GM21825 (cell line): ENCODE results near the gene NOS1AP.

Source experiments
- ATAC-seq: cut with Tn5 transposase; IDR thresholded peaks from one replicate; pipeline ENCODE4 v1.9.1; 2021; ENCODE audit warnings: mild to moderate bottlenecking, moderate library complexity; ENCODE audit not compliant: unreplicated experiment

Gene NOS1AP

DNA sequence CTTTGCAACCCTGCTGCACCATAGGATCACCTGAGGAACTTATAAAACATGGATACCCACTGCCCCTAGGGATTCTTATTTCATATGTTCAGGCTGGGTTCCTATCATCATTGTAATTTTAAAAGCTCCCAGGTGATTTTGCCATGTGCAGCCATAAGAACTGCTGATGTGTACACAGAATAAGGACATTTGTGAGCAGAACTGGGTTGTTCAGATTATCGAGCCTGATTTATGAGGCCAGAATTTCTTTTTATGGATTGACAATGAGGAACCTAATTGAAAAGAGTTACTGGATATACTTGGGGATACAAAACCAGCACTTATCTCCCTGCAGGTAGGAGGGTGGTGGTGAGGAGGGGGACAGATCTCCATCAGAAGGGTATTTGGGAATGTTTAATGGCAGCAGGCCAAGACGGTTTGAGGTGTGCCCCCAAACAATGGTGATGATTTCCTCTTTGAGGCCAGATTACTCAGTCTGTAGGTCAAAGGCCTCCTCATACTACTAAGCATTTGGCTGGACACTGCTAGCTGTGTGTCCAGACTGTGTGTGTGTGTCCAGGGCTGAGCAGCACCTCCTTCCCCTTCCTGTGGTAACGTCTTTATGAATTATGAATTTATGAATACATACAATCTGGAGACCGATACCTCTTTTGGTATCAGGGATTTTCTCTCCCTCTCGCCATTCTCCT, 18.9 kb downstream of the NOS1AP start:
- ATAC-seq = no peak

DNA sequence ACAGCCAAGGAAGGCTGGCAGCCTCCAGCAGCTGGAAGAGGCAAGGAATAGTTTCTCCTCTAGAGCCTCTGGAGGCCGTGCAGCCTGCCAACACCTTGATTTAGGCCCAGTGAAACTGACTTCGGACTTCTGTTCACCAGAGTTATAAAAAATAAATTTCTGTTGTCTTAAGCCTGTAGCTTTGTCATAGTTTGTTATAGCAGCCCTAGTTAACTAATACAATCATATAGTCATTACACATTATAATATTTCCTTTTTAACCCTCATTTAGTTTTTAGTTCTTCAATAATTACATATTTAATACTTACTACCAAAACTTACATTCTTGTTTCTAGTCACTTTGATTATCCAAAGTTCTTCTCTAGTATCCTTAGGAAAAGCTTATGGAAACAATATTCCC, 20.3 kb downstream of the NOS1AP start:
- ATAC-seq = no peak

DNA sequence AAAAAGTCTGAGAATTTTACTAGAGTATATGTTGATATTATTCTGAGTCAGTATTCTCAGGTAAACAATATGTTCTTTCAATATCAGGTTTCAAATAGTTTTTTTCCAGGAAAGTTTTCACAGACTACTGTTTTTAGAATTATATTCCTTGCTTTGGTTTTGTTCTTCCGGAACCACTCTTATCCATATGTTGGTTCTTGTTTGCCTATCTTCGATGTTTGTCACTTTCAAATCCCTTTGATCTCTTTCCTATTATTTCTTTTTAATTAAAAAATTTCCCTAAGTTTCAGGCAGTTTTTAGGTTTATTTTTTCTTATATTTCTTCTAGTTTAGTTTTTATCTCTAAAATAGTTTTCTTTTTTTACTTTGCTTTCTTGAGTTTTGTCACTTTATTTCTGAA, 20.9 kb downstream of the NOS1AP start:
- no peak for ATAC-seq

DNA sequence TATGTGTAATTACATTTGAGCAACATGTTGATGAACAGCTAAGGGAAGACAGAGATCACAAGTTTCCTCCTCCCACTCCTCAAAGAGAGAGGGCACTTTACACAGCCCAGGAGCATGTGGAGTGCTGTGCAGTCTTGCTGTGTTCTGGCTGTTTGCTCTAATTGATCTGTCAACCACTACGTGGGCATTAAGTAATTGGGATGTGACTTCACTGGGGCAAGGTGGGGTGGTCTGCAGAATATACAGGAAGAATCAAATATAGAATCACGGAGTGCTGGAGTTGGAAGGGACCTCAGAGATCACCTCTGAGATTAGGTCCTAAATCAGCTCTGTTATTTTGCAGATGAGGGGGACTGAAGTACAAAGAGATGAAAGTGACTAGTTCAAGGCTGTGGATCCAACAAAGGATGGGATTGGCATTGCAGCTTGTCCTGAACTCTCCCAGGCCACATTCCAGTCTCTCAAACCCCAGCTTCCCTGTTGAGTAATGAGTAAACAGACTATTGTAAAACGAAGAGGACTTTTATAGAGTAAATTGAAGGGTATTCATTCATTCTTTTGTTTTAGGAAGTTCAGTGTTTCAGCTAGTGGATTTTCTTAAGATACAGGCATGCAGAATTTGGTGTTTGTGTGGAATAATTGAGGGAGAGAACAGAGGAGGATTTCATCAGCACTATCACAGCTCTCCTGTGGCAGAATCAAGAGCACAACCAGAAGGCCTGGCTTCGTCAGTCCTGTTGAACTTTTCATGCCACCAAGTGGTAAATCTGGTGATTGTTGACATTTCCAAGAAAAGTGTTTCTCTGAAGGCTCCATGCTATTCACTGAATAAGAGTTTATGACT, 22.4 kb downstream of the NOS1AP start:
- no peak for ATAC-seq

DNA sequence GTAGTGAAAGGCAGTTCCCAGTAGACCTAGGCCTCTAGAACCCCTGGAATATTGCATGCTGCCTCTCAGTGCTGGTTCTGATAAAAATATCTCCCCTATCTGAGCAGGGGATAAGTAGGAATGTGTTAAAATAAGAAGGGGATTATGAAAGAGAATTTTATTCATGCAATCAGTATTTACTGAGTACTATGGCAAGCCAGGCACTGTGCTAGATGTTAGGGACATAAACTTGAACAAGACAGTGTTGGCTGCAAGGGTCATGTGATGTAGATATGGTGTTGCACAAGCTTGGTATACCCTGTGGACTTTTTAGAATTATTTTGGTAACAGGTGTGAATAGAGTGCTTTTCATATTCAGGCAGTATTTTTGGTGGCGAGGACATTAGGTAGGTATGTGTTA, 23.6 kb downstream of the NOS1AP start:
- ATAC-seq = no peak

DNA sequence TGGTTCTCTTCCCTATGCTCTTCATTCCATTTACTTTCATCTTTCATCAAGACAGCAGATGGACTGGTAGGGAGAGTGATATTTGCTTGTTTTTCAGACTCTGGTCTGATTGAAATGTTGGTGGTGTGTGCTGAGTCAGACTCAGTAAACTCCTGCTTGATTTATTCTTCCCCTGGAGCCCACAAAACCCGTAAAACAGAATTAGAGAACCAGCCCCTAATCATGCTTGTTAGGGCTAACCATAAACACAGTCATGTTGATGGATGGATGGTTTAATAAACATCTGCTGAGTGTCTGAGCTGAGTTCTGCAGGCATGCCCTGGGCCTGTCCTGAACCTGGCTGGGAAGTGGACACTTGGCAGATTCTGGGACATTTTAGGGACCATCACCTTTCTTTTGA, 24.8 kb downstream of the NOS1AP start:
- no peak for ATAC-seq

DNA sequence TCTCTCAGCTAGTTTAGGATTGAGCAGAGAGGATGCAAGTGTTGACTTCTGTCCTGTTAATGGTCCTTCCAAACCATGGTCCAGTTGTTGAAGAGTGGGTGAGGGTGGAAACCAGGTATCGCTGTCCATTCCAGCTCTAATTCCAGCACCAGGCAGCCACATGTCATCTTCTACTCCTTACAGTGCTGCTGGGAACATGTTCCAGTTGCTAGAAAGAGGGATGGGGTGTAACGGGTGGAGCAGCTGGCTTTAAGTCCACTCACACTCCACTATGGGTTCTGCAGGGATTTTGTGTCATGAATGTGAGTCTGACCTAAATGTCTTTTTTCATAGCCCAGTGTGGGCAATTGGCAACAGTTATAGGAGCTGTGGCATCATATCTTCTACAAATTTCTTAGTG, 25.2 kb downstream of the NOS1AP start:
- ATAC-seq = no peak

DNA sequence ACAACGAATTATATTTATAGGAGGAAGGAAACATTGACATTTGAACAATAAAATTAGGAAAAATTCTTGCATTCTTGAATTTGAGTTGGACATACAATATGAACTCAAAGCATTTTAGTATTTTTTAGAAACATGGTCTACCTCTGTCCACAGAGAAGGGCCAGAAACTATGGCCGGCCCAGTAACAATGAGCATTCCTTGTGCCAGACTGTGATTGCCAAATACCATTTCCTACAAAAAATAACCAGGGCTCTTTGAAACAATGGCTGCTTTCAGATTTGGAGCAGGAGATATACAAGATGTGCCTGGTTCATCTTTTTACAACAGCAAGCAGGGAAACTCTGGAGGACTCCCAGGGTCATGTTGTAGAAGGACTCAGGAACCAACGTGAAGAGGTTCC, 38.4 kb downstream of the NOS1AP start:
- ATAC-seq = no peak

DNA sequence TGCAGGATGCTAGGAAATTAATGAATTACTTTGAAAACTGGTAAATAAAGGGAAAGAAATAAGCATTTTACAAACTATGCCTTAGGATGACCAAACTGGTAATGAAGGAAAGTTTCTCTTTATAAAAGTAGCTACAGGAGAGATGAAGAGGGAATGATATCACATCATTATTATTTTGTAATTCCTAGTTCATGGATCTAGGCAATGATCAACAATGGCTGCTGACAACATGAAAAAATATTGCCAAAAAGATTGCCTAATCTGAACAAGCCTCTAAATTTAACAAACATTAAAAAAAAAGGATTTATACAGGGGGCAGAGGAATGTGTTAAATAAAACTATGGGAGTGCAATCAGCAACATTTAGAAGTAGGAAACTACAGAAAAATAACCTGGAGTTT, 38.9 kb downstream of the NOS1AP start:
- ATAC-seq = no peak

DNA sequence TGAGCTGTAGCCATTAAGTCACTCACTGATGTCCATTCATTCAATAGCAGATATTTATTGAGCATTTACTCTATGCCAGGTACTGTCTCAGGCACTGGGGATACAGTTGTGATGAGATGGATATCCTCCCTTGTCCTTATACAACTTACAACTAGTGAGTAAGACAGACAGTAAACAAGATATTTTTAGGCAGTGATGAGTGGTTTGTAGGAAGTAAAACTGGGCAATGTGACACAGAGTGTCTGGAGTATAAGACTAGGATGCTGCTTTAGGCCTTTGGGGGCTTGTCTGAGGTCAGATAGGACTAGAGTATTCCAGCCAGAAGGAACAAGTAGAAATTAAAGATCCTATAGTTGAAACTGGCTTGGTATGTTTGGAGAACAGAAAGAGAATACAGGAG, 41.4 kb downstream of the NOS1AP start:
- ATAC-seq = no peak

DNA sequence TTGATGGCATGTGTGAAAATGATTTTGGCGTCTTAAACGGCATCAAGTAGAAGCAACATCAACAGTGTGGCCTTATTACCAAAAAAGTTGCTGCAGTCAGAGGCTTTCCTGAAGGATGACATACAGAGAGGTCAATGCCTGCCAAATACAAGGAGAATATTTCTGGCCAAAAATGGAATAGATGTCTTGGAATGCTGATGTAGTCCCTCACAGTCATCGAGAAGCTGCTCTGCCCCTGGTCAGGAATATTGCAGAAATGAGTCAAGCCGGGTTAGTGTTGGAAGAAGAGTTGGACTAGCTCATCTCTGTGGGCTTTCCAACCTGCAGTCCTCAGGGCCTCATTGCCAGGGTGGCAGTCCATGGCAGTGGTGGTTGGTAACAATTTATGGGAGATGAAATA, 42.1 kb downstream of the NOS1AP start:
- ATAC-seq = no peak

DNA sequence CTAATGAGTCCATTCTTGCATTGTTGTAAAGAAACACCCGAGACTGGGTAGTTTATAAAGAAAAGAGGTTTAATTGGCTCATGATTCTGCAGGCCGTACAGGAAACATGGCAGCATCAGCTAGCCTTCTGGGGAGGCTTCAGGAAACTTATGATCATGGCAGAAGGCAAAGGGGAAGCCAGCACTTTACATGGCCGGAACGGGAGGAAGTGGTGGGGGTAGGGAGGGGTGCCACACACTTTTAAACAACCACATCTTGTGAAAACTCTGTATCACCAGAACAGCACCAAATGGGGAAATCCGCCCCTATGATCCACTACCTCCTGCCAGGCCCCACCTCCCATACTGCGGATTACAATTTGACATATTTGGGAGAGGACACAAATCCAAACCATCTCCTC, 43.9 kb downstream of the NOS1AP start:
- no peak for ATAC-seq

DNA sequence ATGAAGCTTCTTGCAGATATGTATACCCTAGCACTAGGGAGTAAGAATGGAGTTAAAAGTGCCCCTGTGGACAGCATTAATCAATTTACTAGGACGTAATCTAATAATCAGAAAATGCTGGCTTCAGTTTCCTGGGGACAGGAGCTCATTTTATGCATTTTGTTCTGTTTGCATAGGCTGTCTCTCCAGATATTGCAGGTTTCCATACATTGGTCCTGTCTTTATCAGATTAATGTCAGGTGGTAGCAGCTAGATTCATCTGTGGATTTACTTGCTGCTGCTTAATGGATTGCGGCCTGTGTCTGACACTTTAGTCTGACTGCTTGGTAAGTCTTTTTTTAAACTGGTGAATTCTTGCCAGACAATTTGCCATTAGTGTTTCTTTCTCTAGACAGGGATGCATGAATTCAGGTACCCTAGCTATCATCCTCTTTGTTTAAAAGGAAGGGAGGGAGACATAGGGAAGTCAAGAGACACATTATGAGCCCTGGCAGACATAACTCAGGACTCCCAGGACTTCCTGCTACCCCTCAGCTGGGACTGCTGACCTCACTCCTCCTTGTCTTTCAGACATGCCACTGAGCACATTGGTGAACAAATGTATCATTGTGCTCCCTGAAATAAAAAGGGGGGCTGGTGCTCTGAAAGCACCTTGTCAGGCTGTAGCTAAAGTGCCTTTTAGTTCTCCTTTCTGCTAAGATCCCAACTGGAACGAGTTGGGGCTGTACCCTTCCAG, 47.7 kb downstream of the NOS1AP start:
- ATAC-seq = no peak

DNA sequence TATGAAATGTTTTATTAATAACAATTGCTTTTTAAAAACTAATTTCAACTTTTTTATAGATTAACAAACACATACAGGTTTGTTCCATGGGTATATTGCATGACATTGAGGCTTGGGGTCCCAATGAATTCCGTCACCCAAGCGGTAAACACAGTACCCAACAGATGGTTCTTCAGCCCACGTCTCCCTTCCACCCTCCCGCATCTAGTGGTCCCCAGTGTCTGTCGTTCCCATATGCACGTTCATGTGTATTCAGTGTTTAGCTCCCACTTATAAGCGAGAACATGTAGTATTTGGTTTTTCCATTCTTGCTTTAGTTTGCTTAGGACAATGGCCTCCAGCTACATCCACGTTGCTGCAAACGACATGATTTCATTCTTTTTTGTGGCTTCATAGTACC, 48.6 kb downstream of the NOS1AP start:
- no peak for ATAC-seq

DNA sequence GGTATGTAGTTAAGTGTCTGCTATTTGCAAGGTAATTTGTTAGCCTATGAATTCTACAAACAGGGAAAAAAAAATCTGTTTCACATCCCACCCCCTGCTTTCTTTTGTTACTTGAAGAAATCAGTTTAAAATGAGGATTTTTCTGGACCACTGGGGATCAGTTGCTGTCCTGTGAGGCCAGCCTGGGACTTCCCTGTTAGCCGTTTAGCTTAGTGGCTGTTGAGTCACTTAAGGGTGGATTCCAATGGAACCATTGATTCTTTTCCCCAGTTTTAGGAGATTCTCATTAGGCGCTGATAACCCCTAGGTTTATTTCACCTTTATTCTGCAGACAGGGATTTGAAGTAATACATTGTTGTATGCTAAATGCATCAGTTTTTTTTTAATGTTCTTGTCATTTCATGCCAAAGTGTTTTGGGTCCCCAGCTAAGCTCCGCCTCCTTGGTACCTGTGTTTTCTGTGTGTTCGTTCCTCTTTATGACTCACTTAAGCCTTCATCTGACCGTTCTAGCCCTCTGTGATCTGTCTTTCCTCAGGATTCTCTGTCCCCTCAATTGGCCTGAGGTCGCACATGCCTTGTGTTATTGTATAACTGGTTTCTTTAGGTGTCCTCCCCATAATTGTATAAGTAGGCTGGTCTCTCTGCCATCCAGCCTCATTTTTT, 59.3 kb downstream of the NOS1AP start:
- no peak for ATAC-seq

DNA sequence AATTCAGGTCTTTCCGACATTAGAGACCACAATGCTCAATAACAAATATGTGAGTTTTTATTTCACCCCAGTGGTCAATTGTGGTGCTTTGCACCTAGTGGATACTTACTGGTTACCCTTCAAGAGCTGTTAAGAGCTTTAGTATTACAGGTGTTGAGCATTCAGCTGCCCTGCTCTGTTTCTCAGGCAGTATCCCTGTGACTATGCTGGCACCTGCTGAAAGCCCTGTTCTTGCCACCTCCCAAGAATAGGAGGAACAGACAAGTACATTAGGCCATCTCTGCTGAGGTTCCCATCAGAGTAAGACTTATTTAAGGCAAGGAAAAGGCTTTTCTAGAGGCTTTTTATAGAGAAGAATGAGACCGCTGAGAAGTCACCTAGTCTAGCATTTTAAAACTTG, 60.8 kb downstream of the NOS1AP start:
- no peak for ATAC-seq

DNA sequence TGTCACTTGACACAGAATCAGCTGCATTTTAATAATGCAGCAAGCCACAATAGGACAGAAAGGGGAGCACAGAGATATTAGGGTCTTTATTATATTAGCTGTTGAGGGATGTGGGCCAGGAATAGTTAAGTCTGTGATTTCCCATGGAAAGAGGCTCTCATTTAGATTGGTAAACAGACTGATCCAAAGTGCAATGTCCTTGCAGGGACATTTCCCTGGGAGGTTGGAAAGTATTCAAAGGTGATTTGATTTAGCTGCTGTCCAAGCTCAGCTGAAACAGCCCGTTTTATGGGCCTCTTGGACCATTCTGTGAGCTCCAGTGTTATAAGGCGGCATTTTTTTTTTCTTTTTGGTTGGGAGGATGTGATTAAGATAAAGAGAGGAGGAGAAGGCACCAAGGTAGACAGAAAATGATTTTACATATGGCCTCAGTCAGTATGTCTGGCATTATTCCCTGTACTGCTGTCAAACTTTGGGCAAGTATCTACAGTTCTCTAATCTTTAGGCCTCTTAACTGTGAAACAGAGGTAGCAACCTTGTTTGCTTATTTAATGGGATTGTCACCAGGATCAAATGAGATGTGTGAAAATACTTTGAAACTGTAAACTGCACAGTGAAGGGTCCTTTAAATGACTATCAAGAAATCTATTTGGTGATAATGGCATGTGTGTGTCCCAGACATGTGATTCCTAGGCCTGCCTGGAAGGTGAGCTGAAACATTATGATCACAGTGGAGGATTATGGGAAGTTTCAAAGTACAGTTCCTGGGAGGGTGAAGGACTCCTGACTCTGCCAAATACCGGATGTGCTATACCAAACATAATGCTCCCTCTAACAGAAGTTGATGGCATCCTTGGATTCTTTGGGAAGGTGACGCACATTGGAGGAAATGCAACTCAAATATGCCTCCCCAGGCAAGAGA, 62.2 kb downstream of the NOS1AP start:
- ATAC-seq = no peak

DNA sequence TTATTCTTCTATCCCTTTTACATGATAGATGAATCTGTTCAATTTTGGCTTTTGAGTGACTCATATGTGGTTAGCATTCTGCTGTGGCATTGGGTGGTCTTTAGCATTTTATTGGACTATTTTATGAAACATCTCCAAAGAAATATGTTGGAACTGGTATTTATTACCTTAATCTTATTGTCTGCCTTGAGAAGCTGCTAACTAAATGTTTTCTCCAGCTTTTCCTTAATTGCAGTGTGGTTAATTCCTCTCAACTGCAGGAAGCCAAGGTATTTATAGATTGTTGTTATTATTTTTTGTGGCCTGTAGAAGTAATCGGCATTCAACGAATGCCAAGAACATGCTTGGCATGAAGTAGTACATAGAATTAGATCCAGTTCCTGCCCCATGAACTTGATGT, 64.1 kb downstream of the NOS1AP start:
- ATAC-seq = no peak

DNA sequence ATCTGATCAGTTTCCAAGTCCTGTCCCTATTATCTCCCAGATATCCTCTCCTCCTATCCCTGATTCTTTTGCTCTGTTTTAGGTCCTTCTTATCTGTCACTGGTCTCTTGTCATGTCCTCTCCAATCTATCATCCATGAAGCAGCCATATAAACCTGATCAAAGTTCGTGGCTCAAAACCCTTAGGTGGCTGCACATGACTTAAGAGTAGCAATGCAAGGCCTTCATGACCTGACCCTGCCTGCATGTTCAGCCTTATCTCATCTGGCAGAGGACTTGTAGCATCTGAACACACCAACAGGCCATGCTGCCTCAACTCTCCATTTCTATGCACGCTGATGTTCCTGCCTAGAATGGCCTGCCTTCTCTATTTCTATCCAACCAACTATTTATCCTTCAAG, 65.2 kb downstream of the NOS1AP start:
- ATAC-seq = no peak

DNA sequence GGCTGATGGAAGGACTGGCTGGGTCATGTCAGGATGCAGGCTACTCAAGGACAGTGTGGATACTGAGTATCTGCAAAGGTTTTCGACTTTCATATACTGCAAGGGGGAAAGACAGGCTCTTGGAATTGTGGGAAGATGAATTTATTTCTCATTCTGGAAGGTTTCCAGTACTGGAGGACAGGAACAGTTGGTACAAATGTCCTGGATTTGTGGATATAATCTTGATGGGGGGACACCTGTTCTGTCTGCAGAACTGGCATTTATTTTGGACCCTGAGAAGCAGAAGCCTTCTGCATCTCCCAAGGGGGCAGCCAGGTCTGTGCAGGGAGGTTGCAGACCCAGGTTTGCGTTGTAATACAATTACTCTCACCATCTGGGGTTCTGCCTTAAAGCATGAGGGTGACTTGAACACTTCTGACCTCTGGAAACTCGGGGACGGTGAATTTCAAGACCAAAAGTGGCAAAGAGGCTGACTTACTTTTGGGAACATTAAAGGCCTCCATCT, 65.8 kb downstream of the NOS1AP start:
- ATAC-seq = no peak
